Measurements from ENCODE around the gene RPTOR. TPM values are rescaled to one million over a fixed set of nuclear protein-coding genes. Genes with fewer than 3 reads are reported as not detected.

RPTOR gene
- total RNA-seq, 1 experiment from 2014 or later: 26.3 TPM

DNA sequence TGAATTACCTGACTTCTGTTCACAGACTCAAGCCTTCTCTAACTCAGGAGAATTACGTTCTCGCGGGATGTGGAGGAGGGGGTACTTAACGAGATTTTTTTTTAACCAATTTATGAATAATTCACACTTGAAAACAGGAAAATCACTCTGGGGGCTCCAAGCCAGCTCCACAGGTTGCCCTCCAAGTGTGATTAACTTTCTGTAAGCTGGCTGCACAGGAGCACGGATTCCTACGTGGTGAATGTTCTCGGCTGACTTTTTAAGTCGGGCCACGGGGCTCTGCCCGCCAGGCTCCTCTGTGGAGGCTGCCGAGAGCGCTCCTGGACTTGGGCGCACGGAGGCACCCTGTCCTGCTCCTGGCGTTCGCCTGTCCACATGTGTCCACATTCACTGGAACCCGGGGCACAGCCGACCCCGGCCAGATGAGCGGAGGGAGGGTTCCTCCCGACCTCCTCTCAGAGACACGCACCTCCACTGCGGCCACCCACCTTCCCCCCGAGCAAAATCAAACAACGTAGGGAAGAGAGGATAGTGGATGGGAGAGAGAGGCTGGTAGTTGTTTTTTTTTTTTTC is 299.9 kb downstream of the RPTOR start:
- no peak for DNase-seq (ENCODE audit: low spot score)

DNA sequence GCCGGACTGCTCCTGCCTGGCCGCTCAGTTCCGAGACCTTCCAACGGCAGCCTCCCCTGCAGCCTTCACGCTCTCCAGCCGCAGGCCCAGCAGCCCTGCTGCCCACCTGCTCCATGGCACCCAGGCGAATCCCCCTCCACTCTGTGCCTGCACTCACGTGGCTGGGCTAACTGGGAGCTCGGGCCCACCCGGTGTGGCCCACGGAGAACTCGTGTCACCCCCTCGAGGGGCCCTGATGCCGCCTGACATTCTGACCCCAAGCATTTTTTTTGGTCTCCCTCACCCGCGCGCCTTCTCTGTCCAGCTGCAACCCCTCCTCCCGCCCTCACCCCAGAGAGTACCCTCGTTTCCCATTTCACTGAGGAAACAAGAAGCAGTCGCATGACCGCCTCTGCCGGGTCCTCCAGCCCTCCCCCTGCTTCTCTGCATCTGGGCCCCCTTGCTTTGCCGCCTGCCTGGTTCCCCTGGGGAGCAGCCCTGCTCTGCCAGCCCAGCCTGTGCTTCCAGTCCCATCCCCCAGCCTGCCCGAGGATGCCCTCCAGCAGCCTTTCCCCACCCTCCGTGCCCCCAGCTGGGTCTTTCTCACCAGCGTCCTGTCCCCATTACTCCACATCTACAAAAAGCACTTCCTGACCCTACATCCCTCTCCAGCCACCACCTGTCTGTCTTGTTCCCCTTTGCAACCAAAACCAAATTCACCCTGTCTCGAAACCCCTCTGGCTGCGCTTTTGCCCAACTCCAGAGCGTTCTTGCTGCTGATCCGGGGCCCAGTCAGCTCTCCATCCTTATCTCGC is 300.6 kb downstream of the RPTOR start:
- no peak for DNase-seq (ENCODE audit: low spot score)

DNA sequence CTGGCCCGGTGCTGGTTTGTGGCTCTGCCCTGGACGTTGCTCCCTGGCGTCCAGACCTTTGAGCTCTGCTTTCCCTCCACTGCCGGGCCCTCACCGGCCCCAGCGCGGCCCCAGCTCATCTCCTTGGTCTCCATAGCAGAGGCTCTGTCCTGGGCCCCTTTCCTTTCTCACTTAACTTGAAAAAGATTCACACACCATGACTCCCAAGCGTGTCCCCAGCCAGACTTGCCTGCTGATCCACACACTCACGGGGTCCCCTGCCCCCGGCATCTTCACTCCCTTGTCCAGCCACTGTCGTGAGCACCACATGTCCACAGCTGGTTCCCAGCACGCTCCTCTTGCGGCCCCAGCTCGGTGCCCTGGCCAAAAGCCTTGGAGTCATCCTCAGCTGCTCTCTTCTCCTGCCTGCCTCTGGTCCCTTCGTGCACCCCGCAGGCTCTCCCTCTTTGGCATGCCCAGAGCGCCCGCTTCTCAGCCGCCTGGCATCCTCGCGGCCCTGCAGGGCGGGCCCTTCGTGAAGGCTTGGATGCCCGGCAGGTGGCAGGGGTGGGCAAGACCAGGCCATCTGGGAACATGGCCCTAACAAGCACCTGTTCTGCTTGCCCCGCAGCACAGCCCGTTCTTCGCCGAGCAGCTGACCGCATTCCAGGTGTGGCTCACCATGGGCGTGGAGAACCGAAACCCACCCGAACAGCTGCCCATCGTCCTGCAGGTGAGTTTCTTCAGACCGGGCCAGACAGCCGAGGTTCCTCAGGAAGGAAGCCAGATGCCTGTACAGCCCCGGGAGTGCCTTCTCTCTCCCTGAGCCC is 301.4 kb downstream of the RPTOR start:
- DNase-seq (ENCODE audit: low spot score): no peak

DNA sequence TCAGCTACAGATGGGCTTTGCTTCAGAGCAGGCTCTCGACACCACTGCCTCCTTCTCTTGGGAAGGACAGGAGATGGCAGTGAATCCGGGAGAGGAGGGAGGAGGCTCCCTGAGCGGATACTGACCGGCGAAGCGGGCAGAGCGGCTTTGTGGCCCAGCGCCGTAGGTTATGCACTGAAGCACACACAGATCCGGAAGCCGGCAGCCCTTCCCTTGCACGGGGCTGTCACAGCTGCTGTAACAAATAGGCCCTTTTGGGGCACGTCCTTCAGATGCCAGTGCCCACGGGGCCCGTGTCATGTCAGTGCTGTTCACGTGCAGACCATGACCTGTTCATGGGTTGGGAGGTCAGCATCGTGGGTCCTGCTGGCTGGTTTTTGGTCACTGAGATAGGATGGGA is 302.3 kb downstream of the RPTOR start:
- no peak for DNase-seq (ENCODE audit: low spot score)

DNA sequence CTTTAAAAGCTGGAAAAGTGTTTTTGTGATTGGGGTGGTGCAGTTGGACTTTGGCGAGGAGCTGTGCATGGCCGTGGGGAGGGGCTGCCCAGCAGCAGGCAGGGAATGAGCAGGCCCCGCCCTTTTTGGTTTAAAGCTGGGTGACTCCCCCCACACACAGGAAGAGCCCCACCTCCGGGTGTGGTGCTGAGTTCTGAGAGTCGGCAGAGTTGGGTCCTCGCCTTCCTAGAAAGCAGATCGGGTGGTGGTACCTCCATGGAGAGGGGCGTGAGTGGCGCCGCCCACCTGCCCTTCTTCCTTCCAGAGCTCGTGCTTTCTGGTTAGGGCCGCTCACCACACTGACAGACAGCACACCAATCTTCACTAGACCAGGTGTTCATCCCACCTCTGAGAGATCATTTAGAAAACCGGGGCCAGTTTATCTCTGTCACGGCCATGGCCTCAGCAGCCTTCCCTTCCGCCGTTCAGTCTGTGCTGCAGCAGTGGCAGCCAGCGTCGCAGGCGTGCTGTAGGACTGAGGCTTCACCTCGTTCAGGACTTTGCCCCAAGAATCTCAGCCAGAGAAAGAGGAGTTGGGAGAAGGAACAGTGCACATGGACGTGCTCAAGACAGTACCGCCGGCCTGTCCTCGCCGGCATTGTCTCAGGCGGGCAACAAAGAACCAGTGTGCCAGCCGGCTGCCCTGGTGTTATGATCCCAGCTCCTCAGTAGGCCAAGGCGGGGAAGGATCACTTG is 303.0 kb downstream of the RPTOR start:
- no peak for DNase-seq (ENCODE audit: low spot score)

DNA sequence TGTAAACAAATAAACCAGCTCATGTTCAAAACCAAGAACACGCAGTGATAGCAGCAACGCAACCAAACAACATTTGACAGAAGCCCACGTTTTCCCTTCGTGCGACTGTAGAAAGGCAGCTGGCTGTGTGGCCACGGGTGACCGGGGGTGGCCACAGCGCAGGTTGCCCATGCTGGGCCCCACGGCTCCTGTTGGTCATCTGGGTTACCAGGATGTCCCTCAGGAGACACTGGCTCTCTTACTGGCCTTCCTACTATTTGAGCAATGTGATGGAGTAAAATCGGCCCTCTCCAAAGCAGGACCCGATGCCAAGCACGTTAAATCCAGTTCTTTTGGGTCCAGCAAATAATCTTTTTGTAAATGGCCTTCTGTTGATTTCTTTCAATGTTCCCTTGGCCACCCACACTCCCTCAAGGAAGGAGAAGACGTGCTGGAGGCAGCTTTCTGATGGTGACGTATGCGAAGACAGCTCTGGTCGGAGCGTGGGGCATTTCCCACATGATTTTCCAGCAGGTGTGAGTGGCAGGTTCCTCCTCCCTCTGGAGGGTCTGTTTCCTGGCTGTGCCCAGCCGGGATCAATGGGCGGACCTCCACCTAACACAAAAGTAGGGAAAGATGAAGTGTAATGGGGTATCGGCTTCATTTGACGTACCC is 303.9 kb downstream of the RPTOR start:
- DNase-seq (ENCODE audit: low spot score): no peak

DNA sequence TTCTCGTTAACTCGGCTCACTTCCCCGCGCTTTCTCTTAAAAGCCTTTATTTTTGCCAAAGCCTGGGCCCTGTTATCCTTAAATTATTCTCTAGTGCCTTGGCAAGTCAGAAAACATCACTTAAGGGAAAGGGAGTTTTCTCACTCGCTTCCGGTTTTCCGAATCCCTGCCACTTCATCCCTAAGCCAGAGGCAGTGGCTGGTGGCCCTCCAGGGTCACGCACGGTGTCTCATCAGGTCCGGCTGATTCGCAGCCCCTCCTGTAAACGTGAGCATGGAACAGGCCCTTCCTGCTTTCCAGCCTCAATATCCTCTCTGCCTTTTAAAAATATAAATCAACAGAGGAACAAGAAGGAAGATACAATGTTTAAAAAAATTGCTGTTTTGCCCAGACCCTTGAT is 304.5 kb downstream of the RPTOR start:
- DNase-seq (ENCODE audit: low spot score): no peak

DNA sequence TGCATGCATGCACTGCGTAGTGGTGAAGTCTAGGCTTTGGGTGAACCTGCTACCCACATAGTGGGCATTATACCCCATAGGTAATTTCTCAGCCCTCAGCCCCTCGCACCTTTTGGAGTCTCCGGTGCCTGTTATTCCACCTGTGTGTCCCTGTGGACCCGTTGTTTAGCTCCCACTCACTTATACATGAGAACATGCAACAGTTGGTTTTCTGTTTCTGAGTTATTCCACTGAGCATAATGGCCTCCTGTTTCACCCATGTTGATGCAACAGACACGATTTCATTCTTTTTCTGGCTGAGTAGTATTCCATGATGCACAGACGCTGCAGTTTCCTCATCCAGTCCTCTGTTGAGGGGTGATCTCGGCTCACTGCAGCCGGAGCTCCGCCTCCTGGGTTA is 305.5 kb downstream of the RPTOR start:
- DNase-seq (ENCODE audit: low spot score): no peak

DNA sequence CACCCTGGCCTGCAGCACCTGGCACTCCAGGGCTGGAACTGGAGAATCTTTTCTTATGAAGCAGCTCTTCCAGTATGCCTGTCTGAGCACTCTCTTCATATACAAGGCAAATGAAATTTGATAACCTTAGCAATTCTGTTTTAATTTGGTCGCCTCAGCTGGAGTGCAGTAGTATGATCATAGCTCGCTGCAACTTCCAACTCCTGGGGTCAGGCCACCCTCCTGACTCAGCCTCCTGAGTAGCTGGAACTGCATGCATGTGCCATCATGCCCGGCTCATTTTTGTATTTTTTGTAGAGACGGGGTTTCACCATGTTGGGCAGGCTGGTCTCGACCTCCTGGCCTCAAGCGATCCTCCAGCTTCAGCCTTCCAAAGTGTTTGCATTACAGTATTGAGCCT is 306.2 kb downstream of the RPTOR start:
- DNase-seq (ENCODE audit: low spot score): no peak

DNA sequence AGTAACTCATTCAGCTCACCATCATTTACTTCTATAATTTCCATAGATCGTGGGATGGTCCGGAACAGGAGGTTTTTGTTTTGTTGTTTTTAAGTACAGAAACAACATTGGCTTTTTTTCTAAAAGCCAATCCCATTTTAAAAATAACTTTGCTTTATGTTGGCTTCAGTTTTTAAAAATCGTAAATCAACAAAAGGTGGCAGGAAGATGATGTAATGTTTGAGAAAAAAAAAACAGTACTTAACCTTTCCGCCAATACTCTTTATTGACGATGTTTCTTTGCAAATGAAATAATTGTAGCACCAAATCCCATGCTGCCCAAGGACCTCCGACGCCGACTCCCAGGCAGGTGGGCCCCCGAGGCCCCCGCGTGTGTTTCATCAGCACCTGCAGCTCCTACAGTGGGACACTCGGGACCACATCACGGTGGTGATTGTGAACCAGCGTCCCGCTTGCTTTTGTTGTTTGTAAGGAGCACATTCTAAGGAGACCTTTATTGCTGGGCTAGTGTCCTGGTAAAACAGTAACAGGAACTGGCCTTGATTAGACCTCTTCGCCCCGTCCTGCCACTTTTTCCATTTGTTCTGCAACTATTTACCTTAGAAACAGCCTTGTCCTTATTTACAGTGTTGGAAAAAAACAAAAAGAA is 306.8 kb downstream of the RPTOR start:
- DNase-seq (ENCODE audit: low spot score): no peak

DNA sequence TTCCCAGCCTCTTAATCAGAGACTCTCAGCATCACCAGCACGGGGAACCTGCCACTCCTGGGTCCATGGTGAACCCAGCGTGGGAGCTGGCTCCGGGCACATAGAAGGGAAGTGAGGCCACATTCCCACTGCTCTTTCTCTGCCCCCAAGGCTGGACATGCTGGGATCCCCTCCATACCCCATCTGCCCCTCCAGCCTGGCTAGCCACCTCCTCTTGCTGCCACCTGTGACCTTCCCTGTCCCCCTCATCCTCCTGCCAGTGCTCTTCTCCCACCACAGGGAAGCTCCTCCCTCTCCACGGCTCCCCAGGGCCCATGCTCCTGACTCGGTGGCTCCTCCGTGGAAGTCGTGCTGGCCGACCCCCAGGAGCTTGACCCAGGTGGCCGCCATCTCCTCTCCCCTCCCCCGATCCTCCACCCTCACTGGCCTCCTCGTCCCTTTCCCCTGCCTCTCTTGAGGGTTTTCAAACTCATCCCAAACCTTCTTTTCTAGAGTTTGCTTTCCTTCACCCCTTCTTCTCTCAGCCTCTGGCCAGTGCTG is 307.9 kb downstream of the RPTOR start:
- DNase-seq (ENCODE audit: low spot score): no peak

DNA sequence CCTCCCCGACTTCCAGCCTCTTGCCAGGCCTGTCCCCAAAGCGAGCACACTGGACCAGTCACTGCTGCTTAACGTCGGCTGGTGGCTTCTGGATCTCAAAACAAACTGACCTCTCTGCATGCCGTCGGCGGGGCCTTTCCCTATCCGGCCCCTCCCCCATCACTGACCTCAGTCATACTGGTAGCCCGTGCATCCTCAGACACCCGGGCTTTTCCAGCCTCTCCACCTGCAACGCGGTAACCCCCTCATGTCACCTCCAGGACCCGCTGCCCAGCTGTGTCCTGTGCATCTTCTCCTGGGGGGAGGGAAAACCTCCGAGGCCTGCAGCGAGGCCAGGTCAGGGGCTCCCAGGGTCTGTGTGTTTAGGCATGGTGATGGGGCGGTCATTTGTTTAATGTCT is 308.4 kb downstream of the RPTOR start:
- DNase-seq (ENCODE audit: low spot score): no peak

DNA sequence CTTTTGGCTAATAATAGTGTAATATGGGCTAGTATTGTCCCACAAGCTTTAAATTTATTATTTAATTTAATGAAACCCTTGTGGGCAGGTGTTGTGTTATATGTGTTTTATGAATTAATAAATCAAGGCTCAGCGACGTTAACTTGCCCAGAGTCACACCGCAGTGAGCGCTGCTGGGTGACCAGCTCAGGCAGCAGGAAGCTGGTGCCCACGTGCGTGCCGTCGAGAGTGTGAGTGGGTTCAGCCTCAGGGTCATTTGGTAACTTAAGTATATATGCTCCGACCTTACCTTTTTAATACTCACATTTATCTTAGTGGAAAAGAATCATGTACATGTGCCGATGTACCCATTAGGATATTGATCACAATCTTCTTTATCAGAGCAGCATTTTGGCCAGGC is 309.6 kb downstream of the RPTOR start:
- DNase-seq (ENCODE audit: low spot score): no peak

DNA sequence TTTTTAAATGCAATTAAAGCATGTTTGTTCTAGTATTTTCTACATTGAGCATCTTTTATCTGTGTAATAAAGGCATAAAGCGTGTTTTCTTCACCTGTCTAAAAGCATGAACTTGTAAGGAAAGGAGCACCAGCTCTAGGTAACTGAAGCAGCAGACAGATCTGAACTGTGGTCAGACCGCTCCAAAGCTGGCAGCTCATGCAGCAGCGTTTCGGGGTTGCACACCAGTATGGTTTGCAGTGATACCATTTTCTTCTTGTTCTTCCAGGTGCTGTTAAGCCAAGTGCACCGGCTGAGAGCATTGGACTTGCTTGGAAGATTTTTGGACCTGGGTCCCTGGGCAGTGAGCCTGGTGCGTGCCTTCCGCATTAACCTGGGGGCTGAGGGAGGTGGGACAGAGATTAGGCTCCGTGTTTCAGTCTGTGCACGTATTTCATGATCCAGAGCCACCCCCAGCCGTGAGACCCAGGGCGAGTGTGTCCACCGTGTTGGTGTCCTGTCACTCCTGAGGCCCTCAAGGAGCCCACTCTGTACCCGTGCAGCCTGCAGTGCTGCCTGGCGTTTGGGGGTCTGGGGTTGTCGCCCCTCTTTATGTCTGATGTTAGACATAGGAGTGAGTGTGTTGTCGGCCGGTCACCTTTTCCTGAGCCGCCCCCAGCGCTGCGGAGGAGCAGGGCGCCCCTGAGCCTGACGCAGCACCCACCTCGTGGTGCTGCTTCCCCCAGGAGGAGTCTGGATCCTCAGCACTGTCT is 310.7 kb downstream of the RPTOR start:
- no peak for DNase-seq (ENCODE audit: low spot score)

DNA sequence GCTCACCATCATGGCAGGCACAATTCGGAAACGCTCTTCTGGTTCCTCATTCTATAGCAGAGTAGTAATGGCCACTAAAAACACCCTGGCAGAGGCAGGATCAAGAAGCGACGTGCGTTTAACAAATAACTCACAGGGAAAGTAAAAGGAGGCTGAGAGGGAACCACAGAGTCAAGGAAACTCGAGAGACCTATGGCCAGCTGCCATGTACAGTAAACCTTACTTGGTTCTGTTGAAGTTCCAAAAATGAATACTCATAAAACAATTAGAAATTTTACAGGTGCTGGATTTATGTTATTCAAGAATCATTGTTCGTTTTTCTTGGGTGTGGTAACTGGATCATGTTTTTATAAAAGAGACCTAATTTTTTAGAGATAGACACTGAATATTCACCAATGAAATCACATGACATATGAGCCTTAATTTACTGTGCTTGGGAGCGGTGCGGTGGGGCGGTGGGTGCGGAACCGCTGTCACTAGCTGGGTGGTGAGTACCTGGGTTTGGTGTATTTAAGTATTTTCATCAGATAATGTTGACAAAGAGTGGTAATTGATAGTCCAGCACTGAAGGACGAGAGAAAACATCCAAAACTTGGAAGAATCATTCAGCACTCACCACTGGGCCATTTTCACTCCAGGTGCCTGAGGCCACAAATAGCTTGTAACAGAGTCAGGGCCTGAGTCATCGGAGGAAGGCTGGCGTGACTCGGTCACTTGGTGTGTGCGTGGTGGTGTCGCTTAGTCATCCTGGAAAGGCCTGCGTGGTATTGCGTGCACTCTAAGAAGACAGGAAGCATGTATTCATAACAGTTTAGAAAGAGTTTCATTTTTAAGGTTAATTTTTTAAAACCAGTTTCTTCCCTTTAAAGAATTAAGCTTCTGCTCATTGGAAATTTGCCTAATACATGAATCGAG is 311.6 kb downstream of the RPTOR start:
- peak; percentile 58 for DNase-seq (ENCODE audit: low spot score)

DNA sequence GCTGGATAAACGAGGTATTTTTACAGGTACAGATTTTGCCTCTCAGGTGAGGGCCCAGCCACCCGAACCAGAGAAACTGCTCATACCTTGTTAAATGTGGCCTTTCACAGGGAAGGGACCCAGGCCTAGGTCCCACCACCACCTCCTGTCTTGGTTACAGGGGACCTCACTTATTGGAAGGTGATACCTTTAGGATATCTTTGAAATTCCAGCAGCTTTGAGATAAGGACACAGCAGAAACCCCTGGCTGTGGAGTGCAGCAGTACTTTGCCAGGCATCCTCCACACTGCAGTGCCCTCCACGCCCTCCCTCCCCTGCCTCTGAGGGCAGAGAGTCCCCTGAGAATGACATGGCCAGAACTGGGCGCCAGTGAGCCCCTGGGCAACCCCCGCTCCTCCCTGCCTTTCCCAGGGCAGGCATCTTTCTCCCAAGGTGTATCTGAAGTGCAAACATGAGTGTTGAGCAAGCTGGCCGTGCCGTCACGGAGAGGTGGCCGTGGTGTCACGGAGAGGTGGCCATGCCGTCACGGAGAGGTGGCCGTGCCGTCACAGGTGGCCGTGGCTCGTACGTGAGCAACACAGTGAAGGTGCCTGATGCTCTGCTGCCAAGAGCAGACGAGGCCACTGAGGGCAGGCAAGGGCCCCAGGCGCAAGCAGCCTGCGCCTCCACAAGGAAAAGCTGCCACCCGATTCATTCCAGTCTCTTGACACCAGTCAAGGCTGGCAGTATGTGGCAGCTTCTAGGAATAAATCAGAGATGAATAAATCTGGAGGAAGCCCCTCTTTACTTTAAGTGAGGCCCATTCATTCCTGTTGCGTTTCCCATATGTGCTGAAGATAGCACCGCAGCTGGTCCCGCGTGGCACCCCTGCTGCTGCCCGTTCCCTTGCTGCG is 312.5 kb downstream of the RPTOR start:
- DNase-seq (ENCODE audit: low spot score): no peak

DNA sequence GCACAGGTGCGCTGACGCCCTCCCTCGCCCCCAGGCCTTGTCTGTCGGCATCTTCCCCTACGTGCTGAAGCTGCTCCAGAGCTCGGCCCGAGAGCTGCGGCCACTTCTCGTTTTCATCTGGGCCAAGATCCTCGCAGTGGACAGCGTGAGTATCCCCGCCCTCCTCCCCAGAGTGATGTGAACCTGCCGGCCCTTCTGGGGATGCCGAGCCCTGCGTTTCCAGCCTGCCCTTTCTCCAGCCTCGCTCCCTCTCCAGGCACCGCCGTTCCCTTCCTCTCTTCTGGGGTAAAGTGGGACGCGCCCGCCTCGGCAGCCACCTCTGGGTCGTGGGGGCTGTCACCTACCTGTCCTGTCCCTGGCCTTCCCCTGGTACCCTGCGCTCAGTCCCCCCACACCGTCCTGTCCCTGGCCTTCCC is 313.1 kb downstream of the RPTOR start:
- no peak for DNase-seq (ENCODE audit: low spot score)
